ENCODE results near the gene TMCO2.

The TMCO2 gene

GRCh38 chr1:40265919-40266318, 18.2 kb downstream of the TMCO2 start:
- DNase-seq (ENCODE audit: low read depth in 2 of 2) = no peak
- TF ChIP-seq CTCF (IDR thresholded peaks at IDR 0.05; ENCODE audit: low read depth, low read length) = no peak
- no peak overlapping the region for H3K4me3 ChIP-seq (replicated peaks in 1 of 2; ENCODE audit: low read depth in 2 of 2, low read length in 2 of 2)

GRCh38 chr1:40266786-40267535, 19.2 kb downstream of the TMCO2 start:
- DNase-seq (ENCODE audit: low read depth in 2 of 2) = no peak
- H3K4me3 ChIP-seq (replicated peaks in 1 of 2; ENCODE audit: low read depth in 2 of 2, low read length in 2 of 2) = no peak overlapping the region
- TF ChIP-seq CTCF (IDR thresholded peaks at IDR 0.05; ENCODE audit: low read depth, low read length) = no peak

DNA sequence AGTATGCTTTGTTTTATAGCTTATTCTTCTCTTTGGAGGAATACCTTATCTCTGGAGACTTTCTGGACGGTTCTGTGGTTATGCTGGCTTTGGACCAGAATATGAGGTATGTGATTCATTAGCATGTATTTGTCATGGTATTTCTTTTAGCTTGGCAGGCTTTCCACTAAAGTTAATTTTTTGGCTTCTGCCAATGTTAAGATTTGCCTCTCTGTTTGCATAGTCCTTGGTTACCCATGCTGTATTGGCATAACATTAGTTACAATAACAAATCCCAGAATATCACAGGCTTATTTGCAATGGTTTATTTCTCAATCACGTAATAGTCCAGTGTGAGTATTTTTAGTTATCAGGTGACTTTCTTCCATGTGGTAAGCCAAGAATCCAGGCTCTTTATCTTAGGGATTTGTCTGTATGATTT, 20.0 kb downstream of the TMCO2 start:
- no peak overlapping the region for H3K4me3 ChIP-seq (replicated peaks in 1 of 2; ENCODE audit: low read depth in 2 of 2, low read length in 2 of 2)
- peak; percentile 97 for DNase-seq (ENCODE audit: low read depth in 2 of 2)
- no peak for TF ChIP-seq CTCF (IDR thresholded peaks at IDR 0.05; ENCODE audit: low read depth, low read length)

GRCh38 chr1:40268211-40268610, 20.5 kb downstream of the TMCO2 start:
- H3K4me3 ChIP-seq (replicated peaks in 1 of 2; ENCODE audit: low read depth in 2 of 2, low read length in 2 of 2) = no peak overlapping the region
- DNase-seq (ENCODE audit: low read depth in 2 of 2) = no peak
- TF ChIP-seq CTCF (IDR thresholded peaks at IDR 0.05; ENCODE audit: low read depth, low read length) = no peak

DNA sequence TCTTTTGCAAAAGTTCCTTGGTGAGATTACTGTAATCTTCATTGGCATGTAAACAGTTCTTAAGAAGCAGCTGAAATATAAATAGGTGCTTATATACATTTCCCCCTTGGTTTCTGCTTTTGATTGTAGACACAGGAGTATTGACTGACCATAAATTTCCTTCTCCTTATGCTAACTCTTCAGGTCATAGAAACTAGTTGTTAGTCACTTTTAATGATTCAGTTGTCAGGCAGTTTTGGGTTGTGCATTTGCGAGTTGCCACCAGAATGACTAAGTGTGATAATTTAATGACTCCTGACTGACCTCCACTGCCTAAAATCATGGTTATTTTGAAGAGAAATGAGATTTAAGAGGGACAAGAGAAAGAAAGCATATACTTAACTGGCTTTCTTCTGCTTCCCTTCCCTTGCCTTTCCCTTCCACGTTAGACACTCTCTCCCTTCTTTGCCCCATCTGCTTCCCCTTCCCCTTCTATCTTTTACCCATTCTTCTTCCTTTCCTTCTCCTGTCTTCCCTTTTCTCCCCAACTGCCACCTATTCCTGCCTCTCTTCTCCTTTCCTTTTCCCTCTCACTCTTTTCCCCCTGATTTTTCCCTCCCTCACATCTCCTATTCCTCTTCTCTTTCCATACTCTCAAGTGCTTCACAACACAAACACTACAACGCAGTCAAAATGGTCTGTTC, 22.6 kb downstream of the TMCO2 start:
- H3K4me3 ChIP-seq (replicated peaks in 1 of 2; ENCODE audit: low read depth in 2 of 2, low read length in 2 of 2) = no peak overlapping the region
- no peak for TF ChIP-seq CTCF (IDR thresholded peaks at IDR 0.05; ENCODE audit: low read depth, low read length)
- peak in 1 of 2 donors; percentile 16 for DNase-seq (ENCODE audit: low read depth in 2 of 2)

GRCh38 chr1:40272653-40273213, 25.0 kb downstream of the TMCO2 start:
- no peak for TF ChIP-seq CTCF (IDR thresholded peaks at IDR 0.05; ENCODE audit: low read depth, low read length)
- DNase-seq (ENCODE audit: low read depth in 2 of 2) = no peak
- no peak overlapping the region for H3K4me3 ChIP-seq (replicated peaks in 1 of 2; ENCODE audit: low read depth in 2 of 2, low read length in 2 of 2)

Measured in cardiac fibroblast (primary cell).